Upper lobe of left lung (tissue), 6 donors: ENCODE measurements around the gene KIF18B. TPM values are rescaled to one million over a fixed set of nuclear protein-coding genes. Genes with fewer than 3 reads are reported as not detected.

ENCODE experiments used
- ATAC-seq, 2 donors: fragments of 200-7000 bp; cut with Tn5 transposase; one replicate each; pipeline ENCODE4 v1.9.1; 2022; ENCODE audit warnings: mild to moderate bottlenecking in 2 of 2, moderate library complexity in 2 of 2; ENCODE audit not compliant: low FRiP score in 2 of 2
- DNase-seq, 2 donors: peaks; one replicate each; pipeline ENCODE4 v3.0.0-alpha.2; 2019 to 2020
- H3K27ac ChIP-seq, 4 donors: fragments of 200-600 bp; sonication (generic); one replicate each; pipeline ENCODE4 v1.5.1; 2016 to 2019
- H3K27me3 ChIP-seq, 4 donors: fragments of 200-600 bp; sonication (generic); one replicate each; pipeline ENCODE4 v1.5.1; 2017 to 2019
- H3K36me3 ChIP-seq, 4 donors: fragments of 200-600 bp; sonication (generic); one replicate each; pipeline ENCODE4 v1.5.1; 2016 to 2019
- H3K4me1 ChIP-seq, 4 donors: fragments of 200-600 bp; sonication (generic); one replicate each; pipeline ENCODE4 v1.5.1; 2018 to 2019
- H3K4me3 ChIP-seq, 4 donors: fragments of 200-600 bp; sonication (generic); one replicate each; pipeline ENCODE4 v1.5.1; 2017 to 2019; ENCODE audit warnings: mild to moderate bottlenecking in 2 of 4, moderate library complexity in 1 of 4
- H3K9me3 ChIP-seq, 4 donors: fragments of 200-600 bp; sonication (generic); one replicate each; pipeline ENCODE4 v1.5.1; 2018 to 2019
- EP300 ChIP-seq, 4 donors: sonication (generic); formaldehyde crosslinking; IDR thresholded peaks; one replicate each; pipeline ENCODE4 v1.5.1; 2017; ENCODE audit warnings: antibody characterized with exemption in 4 of 4, control low read depth in 2 of 4
- POLR2A ChIP-seq, 4 donors: fragments of 450-650 bp; IDR thresholded peaks; one replicate each; pipeline ENCODE4 v1.5.1; 2016 to 2017; ENCODE audit warnings: antibody characterized with exemption in 4 of 4, mild to moderate bottlenecking in 2 of 4
- POLR2AphosphoS5 ChIP-seq, 2 donors: sonication (generic); formaldehyde crosslinking; IDR thresholded peaks; one replicate each; pipeline ENCODE4 v1.5.1; 2017; ENCODE audit warnings: antibody characterized with exemption in 2 of 2
- WGBS, 2 donors: methylation state at CpG; one replicate each; pipeline ENCODE4 v1.1.5; 2017 to 2018; 5-methylcytosine and 5-hydroxymethylcytosine counted together
- total RNA-seq, 6 donors: library from RNA; depleted of rRNA in 4 of 6; stranded (reverse); fragments of >200 nt in 4 of 6; gene quantifications; one replicate each; pipeline versions ENCODE4 v1.1.0 to v1.2.1, GENCODE V29; 2016 to 2021
- TF ChIP-seq, protein P1 (sequence below), 6 experiments: fragments of 450-650 bp in 4 of 6; fragments of 200-600 bp in 2 of 6; sonication (generic) in 2 of 6; IDR thresholded peaks; one replicate each; pipeline ENCODE4 v1.5.1; 2016 to 2019; ENCODE audit warnings: antibody characterized with exemption in 6 of 6
- donor health status: DM: no; HTN: no; CAD: no; lungs with moderate emphysema.
- donor health status: DM: no; HTN: yes; CAD: no; lungs with severe emphysema.

Gene KIF18B
- total RNA-seq, 6 donors from 2014 or later, result 0.49 to 2.9 (median 1.3) TPM

GRCh38 chr17:44934745-44935105, 12.8 kb downstream of the KIF18B start:
- 97 to 98% methylated on average over 6 to 10 of the region's 10 CpGs for WGBS, 2 donors
- no peak overlapping the region for H3K27ac ChIP-seq
- no peak for TF ChIP-seq POLR2A (IDR thresholded peaks at IDR 0.05)
- no peak for TF ChIP-seq EP300 (IDR thresholded peaks at IDR 0.05)
- TF ChIP-seq, protein P1, sequence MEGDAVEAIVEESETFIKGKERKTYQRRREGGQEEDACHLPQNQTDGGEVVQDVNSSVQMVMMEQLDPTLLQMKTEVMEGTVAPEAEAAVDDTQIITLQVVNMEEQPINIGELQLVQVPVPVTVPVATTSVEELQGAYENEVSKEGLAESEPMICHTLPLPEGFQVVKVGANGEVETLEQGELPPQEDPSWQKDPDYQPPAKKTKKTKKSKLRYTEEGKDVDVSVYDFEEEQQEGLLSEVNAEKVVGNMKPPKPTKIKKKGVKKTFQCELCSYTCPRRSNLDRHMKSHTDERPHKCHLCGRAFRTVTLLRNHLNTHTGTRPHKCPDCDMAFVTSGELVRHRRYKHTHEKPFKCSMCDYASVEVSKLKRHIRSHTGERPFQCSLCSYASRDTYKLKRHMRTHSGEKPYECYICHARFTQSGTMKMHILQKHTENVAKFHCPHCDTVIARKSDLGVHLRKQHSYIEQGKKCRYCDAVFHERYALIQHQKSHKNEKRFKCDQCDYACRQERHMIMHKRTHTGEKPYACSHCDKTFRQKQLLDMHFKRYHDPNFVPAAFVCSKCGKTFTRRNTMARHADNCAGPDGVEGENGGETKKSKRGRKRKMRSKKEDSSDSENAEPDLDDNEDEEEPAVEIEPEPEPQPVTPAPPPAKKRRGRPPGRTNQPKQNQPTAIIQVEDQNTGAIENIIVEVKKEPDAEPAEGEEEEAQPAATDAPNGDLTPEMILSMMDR (IDR thresholded peaks at IDR 0.05), result no peak
- no peak for TF ChIP-seq POLR2AphosphoS5 (IDR thresholded peaks at IDR 0.05)
- H3K9me3 ChIP-seq, result peaks cover 0 to 5% (median 0%) of the 10 kb centered on the region in 4 donors
- H3K27me3 ChIP-seq, result no peaks in the 10 kb centered on the region
- H3K4me1 ChIP-seq, result no peaks in the 10 kb centered on the region
- H3K4me3 ChIP-seq, result no peak overlapping the region
- no peak for DNase-seq
- H3K36me3 ChIP-seq, result no peaks in the 10 kb centered on the region
- ATAC-seq, result no peak

DNA sequence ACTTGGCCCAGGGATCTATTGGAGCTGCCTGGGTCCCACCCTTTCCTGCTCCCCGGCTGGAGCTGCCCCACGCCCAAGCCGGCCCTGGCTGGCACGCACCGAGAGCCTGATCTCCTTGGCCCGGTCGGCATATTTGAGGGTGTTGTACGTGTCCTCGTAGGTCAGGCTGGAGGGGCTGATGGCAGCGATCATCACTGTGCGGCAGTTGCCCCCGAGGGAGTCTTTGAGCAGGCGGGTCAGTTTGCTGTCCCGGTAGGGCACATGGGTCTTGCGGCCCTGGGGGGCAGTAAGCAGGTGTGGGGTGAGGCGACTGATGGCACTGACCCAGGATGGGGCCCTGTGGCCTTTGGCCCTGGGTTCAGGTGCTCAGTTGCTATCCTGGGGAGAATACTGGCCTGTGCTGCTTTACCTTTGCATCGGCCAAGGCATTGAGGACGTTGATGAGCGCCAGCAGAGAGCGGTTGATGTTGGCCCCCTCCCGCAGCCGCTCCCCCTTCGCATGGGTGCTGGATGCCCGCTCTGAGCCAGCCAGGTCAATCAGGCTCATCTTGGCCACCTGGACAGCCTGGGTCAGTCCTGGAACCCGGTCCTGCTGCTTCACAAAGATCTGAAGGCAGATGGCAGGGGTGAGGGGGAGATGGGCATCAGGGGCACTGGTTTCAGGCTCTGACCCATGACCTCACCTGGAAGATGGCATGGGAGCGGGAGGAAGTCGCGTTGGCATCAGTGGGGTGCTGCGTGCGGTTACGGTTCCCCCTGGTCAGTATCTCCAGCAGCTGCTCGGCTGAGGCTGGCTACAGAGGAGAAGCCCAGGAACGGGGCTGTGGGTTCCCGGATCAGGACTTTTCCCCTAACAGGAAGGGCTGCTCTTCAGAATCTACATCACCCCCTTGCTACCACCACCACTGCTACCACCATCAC, 13.5 kb downstream of the KIF18B start:
- no peaks in the 10 kb centered on the region for H3K4me1 ChIP-seq
- no peak overlapping the region for H3K27ac ChIP-seq
- H3K36me3 ChIP-seq, result no peaks in the 10 kb centered on the region
- TF ChIP-seq, protein P1 (IDR thresholded peaks at IDR 0.05), result no peak
- no peak for TF ChIP-seq POLR2AphosphoS5 (IDR thresholded peaks at IDR 0.05)
- no peak for TF ChIP-seq POLR2A (IDR thresholded peaks at IDR 0.05)
- no peak for TF ChIP-seq EP300 (IDR thresholded peaks at IDR 0.05)
- H3K9me3 ChIP-seq, result peaks cover 0 to 5% (median 0%) of the 10 kb centered on the region in 4 donors
- H3K27me3 ChIP-seq, result no peaks in the 10 kb centered on the region
- no peak for ATAC-seq
- WGBS, 2 donors, result 85 to 92% methylated on average over 22 to 30 of the region's 34 CpGs
- H3K4me3 ChIP-seq, result no peak overlapping the region
- DNase-seq, result no peak

- 90% methylated on average over 6 of the region's 6 CpGs; no CpG with 5 or more reads in 1 of the 2 donors for WGBS, 2 donors
- H3K4me1 ChIP-seq, result no peaks in the 10 kb centered on the region
- H3K36me3 ChIP-seq, result no peaks in the 10 kb centered on the region
- TF ChIP-seq POLR2A (IDR thresholded peaks at IDR 0.05) (no peak), EP300 (IDR thresholded peaks at IDR 0.05) (no peak), POLR2AphosphoS5 (IDR thresholded peaks at IDR 0.05) (no peak)
- TF ChIP-seq, protein P1 (IDR thresholded peaks at IDR 0.05), result no peak
- DNase-seq (no peak), ATAC-seq (no peak)
- H3K27me3 ChIP-seq, result no peaks in the 10 kb centered on the region
- no peaks in the 10 kb centered on the region for H3K9me3 ChIP-seq
- H3K27ac ChIP-seq, result no peak overlapping the region
- H3K4me3 ChIP-seq, result no peak overlapping the region
Measured at GRCh38 chr17:44932787-44933097, 14.8 kb downstream of the KIF18B start.

DNA sequence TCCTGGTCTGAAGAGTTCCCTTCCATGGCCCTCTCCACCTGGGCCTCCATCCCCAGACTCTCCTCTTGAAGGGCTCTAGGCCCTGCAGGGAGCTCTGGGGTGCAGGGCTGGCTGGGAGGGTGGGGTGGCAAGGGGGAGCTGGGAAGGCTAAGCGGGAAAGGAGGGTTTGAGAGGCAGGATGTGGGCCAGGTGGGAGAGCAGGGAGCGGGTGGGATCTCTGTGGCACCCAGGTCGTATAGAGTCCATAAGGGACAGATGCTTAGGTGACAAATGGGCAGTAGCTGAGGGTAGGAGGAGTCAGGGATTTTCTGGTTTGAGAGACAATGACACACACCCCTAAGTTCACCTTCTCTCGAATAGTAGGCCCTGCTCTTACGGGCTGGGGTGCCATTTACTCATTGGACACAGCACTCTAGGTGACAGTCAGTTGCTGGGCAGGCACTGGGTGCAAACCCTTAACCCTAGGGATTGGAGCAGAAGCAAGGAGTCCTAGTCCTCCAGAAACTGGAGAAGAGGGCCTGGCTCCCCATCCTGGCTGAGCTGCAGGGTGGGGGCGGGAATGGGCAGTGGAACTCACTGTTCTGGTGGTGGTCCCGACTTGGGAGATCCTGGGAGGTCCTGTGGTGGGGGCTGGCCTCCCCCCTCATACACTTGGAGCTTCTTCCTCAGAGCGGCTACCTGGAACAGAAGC, 15.3 kb downstream of the KIF18B start:
- Histone ChIP-seq H3K27me3 (no peaks in the 10 kb centered on the region), H3K27ac (no peak overlapping the region), H3K9me3 (no peaks in the 10 kb centered on the region), H3K4me1 (no peaks in the 10 kb centered on the region), H3K4me3 (no peak overlapping the region), H3K36me3 (no peaks in the 10 kb centered on the region)
- ATAC-seq (no peak), DNase-seq (no peak)
- WGBS, 2 donors, result 96 to 97% methylated on average over 5 to 8 of the region's 8 CpGs
- TF ChIP-seq POLR2A (IDR thresholded peaks at IDR 0.05) (no peak), EP300 (IDR thresholded peaks at IDR 0.05) (no peak), POLR2AphosphoS5 (IDR thresholded peaks at IDR 0.05) (no peak)
- TF ChIP-seq, protein P1 (IDR thresholded peaks at IDR 0.05), result no peak
